ENCODE measurements around the gene ATP8B2.

- TF ChIP-seq POLR2A (IDR thresholded peaks at IDR 0.05) (no peak), POLR2AphosphoS5 (IDR thresholded peaks at IDR 0.05) (no peak)
Observed at GRCh38 chr1:154329551-154330131, 4.3 kb downstream of the ATP8B2 start.
